GM18517 (cell line): Measurements from ENCODE around the gene PRPF38A.

Experiments used
- ATAC-seq: cut with Tn5 transposase; IDR thresholded peaks from one replicate; pipeline ENCODE4 v1.9.1; 2021; ENCODE audit warnings: mild to moderate bottlenecking, moderate library complexity; ENCODE audit not compliant: unreplicated experiment

Gene PRPF38A

GRCh38 chr1:52454779-52455178, 50.4 kb downstream of the PRPF38A start:
- ATAC-seq: no peak

- ATAC-seq: no peak
Measured at GRCh38 chr1:52455686-52456085, 51.3 kb downstream of the PRPF38A start.

GRCh38 chr1:52460694-52461093, 56.3 kb downstream of the PRPF38A start:
- no peak for ATAC-seq

- no peak for ATAC-seq
Measured at GRCh38 chr1:52461821-52462220, 57.4 kb downstream of the PRPF38A start.

- ATAC-seq: no peak
Measured at GRCh38 chr1:52463891-52464290, 59.5 kb downstream of the PRPF38A start.

- no peak for ATAC-seq
Measured at GRCh38 chr1:52469108-52469507, 64.7 kb downstream of the PRPF38A start.
